ENCODE measurements around the gene ATP6V0B. TPM values are rescaled to one million over a fixed set of nuclear protein-coding genes. Genes with fewer than 3 reads are reported as not detected.
A peak's percentile ranks its signal among the peaks of the same experiment; 100 is the strongest.

Gene ATP6V0B
- total and polyA plus RNA-seq, 8 donors, result 56.5 to 239 (median 66.1) TPM

- Histone ChIP-seq H3K27me3 (no peaks in the 10 kb centered on the region), H3K36me3 (peaks cover 5 to 32% of the 10 kb centered on the region in 2 donors), H3K9me3 (no peaks in the 10 kb centered on the region), H3K4me3 (peak overlapping the region in 1 of 2 donors; percentile 87), H3K27ac (no peak overlapping the region), H3K4me1 (peaks cover 36 to 74% of the 10 kb centered on the region in 2 donors)
- peak in 1 of 4 donors; percentile 41 for DNase-seq
- ATAC-seq, result no peak
- intact Hi-C loops (cut with DNase I), result no loop called here
- no peak for TF ChIP-seq CTCF (IDR thresholded peaks at IDR 0.05)
Measured at GRCh38 chr1:43977376-43978263, 2.9 kb downstream of the ATP6V0B start.

- TF ChIP-seq CTCF (IDR thresholded peaks at IDR 0.05), result no peak
- no peak for DNase-seq
- intact Hi-C loops (cut with DNase I), result no loop called here
- ATAC-seq, result no peak
- peaks cover 5 to 26% of the 10 kb centered on the region in 2 donors for H3K36me3 ChIP-seq
- no peak overlapping the region for H3K27ac ChIP-seq
- H3K4me1 ChIP-seq, result peaks cover 36 to 80% of the 10 kb centered on the region in 2 donors
- peak overlapping the region in 1 of 2 donors; percentile 45 for H3K4me3 ChIP-seq
- no peaks in the 10 kb centered on the region for H3K9me3 ChIP-seq
- H3K27me3 ChIP-seq, result no peaks in the 10 kb centered on the region
Measured at GRCh38 chr1:43978264-43978550, 3.4 kb downstream of the ATP6V0B start.

- intact Hi-C loops (cut with DNase I), result no loop called here
- peak within 1 kb of the TSS; percentile 43 to 63 for H3K4me3 ChIP-seq
- TF ChIP-seq CTCF (IDR thresholded peaks at IDR 0.05), result no peak
- peaks cover 36 to 81% of the 10 kb centered on the region in 2 donors for H3K4me1 ChIP-seq
- DNase-seq (peak in 3 of 4 donors; percentile 34 to 88 (median 48)), ATAC-seq (no peak)
- no peaks in the 10 kb centered on the region for H3K27me3 ChIP-seq
- peaks cover 5 to 25% of the 10 kb centered on the region in 2 donors for H3K36me3 ChIP-seq
- no peaks in the 10 kb centered on the region for H3K9me3 ChIP-seq
- H3K27ac ChIP-seq, result peak within 1 kb of the TSS; percentile 39 to 70
Measured at GRCh38 chr1:43978551-43979260, 3.9 kb downstream of the ATP6V0B start, which contains the start of gene B4GALT2. B4GALT2 (plus strand) TSS chr1:43979210; CDS start chr1:43981161, 1,951 bp downstream.

- ATAC-seq (no peak), DNase-seq (no peak)
- Histone ChIP-seq H3K27me3 (no peaks in the 10 kb centered on the region), H3K36me3 (peaks cover 5 to 26% of the 10 kb centered on the region in 2 donors), H3K4me1 (peaks cover 34 to 76% of the 10 kb centered on the region in 2 donors), H3K4me3 (peak overlapping the region; percentile 43 to 63), H3K27ac (peak overlapping the region; percentile 39 to 70), H3K9me3 (no peaks in the 10 kb centered on the region)
- no peak for TF ChIP-seq CTCF (IDR thresholded peaks at IDR 0.05)
- intact Hi-C loops (cut with DNase I), result no loop called here
Measured at GRCh38 chr1:43979261-43979527, 4.4 kb downstream of the ATP6V0B start.
